ENCODE data around the gene CDKN2B-AS1.
A peak's percentile ranks its signal among the peaks of the same experiment; 100 is the strongest.

The CDKN2B-AS1 gene

GRCh38 chr9:21982861-21983560 lies 11.6 kb upstream of the CDKN2B-AS1 start:
- DNase-seq: no peak

- no peak for DNase-seq
These were observed 11.0 kb upstream of the CDKN2B-AS1 start for GRCh38 chr9:21983561-21983935.

GRCh38 chr9:21984101-21984500 lies 10.5 kb upstream of the CDKN2B-AS1 start:
- no peak for DNase-seq

DNA sequence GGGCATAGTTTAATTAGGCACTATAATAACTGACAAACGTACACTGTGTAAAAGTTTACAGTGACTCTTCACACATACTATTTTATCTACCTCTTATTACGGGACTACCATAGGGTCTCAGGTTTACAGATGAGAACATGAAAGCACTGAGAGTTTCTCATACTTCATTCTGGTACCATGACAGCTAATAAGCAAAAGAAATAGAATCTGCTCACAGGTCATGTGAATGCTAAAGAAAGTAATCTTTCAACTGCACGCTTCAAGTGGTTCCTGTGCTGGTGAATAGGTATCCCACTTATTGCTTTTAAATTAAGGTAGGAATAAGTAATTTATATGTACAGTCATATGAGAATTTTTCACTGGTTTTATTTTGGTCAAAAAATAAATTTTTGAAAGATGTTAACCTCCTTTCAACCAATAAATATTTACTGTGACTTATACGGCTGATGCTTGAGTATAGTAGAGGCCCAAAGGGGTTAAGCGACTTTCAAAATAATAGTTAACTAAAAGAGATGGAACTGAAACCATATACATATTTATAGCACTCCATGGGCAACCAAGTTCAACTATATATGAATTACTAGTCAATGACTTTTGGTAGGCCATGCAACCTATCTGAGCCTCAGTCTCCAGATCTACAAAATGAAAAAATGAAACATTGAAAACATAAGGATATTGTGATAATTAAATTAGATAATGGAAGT lies 8.5 kb upstream of the CDKN2B-AS1 start:
- DNase-seq: no peak

GRCh38 chr9:21988056-21988990 lies 6.3 kb upstream of the CDKN2B-AS1 start:
- no peak for DNase-seq

DNA sequence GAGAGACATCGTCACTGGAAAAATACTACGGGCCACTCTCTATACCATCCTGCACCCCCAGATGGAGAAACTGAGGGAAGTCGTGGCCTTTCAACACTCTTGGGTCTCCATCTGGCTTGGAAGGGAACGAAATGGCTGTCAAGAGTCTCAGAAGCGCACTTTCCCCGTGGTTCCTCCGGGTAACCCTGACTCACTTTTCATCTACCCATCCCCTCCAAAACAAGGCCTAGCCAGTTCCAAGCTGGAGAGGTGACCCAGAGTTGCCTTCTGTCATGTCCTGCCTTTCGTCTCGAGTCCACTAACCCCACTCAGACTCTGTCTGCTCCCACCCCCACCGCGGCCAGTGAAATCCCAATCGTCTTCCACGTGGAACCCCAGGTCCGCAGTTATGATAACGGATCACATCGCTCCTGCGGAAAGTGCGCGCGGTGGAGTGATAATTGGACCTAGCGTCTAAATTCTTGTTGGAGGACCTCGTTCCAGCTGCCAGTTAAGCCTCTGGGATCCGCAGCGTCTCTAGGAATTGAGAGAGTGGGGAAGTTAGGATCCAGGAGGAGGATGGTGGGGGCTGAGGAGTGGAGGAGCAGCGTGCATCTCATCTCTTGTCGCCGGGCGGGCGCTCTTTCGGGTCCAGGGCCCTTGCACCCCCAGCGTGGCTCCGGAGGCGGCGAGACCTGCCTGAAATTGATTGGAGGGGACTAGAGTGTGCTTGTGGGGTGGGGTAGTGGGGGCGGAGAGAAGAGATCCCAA lies 5.0 kb upstream of the CDKN2B-AS1 start:
- DNase-seq: no peak

DNA sequence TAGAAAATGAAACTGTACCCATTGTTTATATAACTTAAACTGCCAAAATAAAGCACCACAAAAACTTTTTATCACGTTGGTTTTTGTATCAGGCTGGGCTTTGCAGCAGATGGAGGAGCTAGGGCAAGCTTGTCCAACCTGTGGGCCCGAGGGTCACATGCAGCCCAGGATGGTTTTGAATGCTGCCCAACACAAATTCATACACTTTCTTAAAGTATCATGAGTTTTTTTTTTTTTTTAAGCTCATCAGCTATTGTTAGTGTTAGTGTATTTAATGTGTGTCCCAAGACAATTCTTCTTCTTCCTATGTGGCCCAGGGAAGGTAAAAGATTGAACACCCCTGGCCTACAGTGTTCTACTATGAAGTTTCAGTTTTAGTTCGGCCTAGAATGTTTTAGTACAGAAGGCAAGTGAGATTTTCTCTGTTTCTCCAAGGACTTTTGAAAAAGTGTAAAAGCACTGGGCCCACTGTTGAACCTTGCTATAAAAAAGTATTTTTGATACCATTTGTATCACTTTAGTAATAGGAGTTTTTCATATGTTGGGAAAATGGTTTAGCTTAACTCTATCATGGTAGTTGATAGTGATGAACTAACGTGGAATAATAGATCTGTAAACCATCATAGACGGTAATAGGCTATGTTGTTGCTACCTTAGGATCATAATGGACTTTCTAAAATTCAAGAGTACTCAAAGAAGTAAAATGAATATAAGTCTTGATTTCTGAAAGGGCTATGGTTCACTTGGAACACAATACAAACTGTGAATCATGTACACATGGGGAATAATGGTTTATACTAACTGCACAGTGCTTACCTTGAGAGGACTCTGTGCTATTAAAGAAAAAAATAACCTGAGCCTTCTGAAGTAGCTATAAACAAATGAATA lies 3.3 kb upstream of the CDKN2B-AS1 start:
- DNase-seq: no peak

- DNase-seq: no peak
These were observed 1.6 kb upstream of the CDKN2B-AS1 start for GRCh38 chr9:21993007-21993406.

DNA sequence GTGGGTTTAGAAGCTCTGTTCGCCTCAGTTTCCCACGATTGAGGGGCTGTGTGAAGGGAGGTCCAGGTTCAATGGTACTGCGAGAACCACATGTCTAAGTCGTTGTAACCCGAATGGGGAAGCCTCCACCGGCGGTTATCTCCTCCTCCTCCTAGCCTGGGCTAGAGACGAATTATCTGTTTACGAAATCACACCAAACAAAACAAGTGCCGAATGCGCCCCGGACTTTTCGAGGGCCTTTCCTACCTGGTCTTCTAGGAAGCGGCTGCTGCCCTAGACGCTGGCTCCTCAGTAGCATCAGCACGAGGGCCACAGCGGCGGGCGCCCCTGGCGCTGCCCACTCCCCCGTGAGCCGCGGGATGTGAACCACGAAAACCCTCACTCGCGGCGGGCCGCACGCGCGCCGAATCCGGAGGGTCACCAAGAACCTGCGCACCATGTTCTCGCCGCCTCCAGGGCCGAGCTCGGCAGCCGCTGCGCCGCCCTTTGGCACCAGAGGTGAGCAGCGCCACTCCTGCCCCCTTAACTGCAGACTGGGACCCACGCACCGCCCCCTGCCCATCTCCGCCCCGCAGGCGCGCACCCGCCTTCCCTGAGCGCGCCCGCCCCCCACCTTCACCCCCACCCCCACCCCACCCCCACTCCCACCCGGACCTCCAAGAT lies 567 bp upstream of the CDKN2B-AS1 start, which contains the start of gene CDKN2A:
Gene CDKN2A, minus strand, starts transcription at position 500 of the 663 bp plus-strand sequence.
- peak; percentile 44 for DNase-seq

- DNase-seq: peak; percentile 72
These were observed 545 bp downstream of the CDKN2B-AS1 start for GRCh38 chr9:21995006-21995665.

DNA sequence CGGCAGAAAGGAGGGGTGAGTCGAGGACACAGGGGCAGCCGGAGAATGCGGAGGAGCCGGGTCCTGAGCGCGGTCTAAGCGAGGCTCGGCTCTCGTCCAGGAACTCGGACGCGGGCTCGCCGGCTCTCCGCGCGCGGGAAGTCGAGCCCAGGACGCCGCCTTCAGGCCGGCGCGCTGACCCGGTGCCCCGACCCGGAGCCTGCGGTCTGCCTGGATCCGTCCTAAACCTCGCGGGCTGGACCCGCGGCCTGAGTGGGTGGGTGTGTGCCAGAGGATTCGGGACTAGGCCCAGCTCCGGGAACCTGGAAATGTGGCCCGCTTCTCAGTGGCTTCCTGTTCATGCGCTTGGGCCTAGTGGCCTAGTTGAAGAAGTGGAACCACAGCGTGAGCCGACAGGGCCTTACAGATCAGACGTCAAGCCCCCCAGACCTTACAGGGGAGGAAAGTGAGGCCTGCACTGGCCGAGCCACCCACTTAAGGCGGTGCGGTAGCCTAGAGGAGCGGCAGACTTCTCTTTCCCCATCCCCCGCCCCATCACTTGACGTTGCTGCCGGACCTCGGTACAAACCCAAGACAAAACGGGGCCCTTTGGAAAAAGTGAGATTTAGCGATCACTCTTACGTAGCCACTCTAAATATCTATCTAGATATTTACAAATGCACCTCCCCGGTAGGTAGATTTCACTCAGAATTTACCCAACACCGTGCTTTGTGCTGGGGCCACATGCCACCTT lies 1.2 kb downstream of the CDKN2B-AS1 start:
- DNase-seq: no peak

DNA sequence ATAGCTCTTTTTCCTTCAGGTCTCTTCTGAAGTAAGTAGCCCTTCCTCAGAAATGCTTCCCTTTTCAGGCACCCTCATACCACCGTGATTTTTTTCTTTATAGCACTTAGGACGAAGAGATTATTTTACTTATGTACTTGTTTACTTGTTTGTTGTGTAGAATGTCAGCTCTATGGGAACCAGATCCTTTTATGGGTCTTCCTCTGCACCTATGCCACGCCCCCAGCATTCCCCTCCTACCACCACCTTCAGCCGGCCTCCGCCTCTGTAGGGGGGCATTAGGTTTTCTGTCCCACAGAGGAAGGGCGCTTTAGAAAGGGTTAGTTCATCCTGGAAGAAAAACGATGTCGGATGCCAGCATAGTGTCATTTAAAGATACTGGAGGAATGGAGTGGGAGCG lies 1.8 kb downstream of the CDKN2B-AS1 start:
- no peak for DNase-seq

DNA sequence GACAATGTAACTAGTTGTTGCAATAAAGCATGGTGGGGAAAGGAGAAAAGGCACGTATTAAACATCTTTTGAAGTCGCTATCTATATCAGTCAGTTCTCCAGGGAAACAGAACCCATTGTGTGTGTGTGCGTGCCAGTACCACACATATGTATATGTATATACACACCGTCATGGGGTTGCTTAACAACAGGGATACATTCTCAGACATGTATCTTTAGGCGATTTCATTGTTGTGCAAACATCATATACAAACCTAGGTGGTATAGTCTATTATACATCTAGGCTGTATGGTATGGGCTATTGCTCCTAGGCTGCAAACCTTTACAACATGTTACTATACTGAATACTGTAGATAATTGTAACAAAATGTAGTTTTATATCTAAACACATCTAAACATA lies 2.3 kb downstream of the CDKN2B-AS1 start:
- no peak for DNase-seq

- DNase-seq: no peak
These were observed 2.9 kb downstream of the CDKN2B-AS1 start for GRCh38 chr9:21997480-21997879.

DNA sequence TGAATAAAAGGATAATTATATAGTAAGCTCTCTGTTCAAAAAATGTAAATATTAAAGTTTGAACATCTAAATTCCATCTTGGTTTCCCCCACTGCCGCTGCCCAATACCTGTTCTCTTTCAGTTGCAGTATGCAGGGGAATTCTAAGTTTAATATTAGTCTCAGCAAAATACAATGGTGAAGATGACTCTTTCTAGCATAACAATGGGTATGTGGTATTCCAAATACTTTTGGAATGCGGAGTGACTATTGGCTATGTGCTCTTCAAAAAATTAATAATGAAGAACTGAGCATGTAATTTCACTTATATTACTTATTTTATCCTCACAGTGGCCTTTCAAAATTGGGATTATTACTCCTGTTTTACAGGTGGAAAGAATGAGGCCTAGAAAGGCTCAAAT lies 3.4 kb downstream of the CDKN2B-AS1 start:
- DNase-seq: no peak

DNA sequence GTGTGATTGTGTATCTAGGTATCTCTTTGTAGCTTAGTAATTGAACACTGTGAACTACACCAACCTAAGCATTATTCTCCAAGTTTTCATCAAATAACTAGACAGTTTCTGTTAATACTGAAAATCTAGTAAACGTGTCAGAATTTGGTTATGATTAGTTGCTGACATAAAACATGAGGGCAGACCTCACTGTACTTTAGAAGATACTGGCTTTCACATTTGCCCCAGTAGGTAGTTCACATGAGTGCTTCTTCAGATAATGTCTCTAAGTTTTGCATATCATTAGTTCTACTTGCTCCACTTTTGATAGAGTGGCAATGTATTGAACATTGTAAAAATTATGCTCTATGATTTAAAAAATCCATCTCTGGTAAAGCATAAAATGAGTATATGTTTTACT lies 7.4 kb downstream of the CDKN2B-AS1 start:
- DNase-seq: no peak

DNA sequence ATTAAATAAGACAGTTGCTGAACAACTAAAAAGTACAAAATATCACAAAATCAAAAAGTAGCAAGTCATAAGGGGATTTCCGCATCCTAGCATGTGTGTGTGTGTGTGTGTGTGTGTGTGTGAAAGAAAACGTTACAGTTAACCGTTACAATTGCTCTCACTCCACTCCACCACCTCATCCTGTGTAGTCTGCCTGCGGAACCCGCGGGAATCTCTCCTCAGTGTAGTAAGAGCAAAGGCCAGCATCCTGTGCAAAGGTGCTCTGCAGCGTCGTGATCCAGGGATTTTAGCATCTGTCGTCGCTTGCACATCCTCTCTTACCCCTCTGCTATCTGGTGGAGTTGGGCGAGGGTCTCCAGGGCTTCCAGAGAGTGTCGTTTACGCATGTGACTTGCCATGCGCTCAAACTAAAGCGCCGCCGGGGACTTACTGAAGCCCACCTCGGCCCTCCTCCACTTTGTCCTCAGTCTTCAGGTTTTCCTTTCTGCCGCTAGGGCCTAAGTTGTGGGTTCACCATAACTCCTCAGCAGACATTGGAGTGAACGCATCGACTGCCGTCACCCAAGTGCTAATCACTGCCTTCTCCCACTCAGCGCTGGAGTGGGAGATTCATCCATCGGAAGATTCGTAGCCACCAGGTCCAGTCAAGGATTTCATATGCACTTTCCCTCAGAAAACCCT lies 10.6 kb downstream of the CDKN2B-AS1 start:
- DNase-seq: peak; percentile 21

GRCh38 chr9:22005702-22006606 lies 11.4 kb downstream of the CDKN2B-AS1 start:
- DNase-seq: no peak
